ENCODE results near the gene NPPA. TPM values are rescaled to one million over a fixed set of nuclear protein-coding genes. Genes with fewer than 3 reads are reported as not detected.

The NPPA gene
- total and polyA plus RNA-seq, 9 of the 15 experiments (the other 6 are each of a cell fraction or from before 2014, with no cell fraction given), result not detected

DNA sequence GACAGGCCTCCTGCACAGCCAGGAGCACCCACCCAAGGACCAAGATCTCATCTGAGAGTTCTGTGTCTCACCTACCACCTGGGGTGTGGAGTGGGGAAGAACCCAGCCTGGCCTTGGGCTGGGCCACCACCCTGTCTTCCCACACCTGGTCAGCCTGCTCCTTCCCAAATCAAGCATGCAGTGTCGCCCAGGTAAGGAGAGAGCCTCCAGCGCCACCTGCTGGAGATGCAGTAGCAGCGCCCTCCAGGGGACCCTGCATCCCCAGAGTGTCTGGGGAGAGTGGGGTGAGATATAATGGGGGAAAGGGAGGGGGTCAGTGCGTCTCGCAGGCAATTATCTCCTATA is 46.3 kb upstream of the NPPA start (continued):
- TF ChIP-seq, protein P1, sequence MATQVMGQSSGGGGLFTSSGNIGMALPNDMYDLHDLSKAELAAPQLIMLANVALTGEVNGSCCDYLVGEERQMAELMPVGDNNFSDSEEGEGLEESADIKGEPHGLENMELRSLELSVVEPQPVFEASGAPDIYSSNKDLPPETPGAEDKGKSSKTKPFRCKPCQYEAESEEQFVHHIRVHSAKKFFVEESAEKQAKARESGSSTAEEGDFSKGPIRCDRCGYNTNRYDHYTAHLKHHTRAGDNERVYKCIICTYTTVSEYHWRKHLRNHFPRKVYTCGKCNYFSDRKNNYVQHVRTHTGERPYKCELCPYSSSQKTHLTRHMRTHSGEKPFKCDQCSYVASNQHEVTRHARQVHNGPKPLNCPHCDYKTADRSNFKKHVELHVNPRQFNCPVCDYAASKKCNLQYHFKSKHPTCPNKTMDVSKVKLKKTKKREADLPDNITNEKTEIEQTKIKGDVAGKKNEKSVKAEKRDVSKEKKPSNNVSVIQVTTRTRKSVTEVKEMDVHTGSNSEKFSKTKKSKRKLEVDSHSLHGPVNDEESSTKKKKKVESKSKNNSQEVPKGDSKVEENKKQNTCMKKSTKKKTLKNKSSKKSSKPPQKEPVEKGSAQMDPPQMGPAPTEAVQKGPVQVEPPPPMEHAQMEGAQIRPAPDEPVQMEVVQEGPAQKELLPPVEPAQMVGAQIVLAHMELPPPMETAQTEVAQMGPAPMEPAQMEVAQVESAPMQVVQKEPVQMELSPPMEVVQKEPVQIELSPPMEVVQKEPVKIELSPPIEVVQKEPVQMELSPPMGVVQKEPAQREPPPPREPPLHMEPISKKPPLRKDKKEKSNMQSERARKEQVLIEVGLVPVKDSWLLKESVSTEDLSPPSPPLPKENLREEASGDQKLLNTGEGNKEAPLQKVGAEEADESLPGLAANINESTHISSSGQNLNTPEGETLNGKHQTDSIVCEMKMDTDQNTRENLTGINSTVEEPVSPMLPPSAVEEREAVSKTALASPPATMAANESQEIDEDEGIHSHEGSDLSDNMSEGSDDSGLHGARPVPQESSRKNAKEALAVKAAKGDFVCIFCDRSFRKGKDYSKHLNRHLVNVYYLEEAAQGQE (IDR thresholded peaks at IDR 0.05; ENCODE audit: borderline replicate concordance), result peak; percentile 95
- TF ChIP-seq, protein P1 (CRISPR knock-in tag; IDR thresholded peaks at IDR 0.05; ENCODE audit: low read depth), result peak; percentile 81

Data from K562 (cell line).